Thyroid gland (tissue), 4 donors: Measurements from ENCODE around the gene FOXN4.

Experiments used
- POLR2A ChIP-seq, 2 donors: fragments of 450-650 bp; IDR thresholded peaks; one replicate each; pipeline ENCODE4 v1.6.1; 2017; ENCODE audit warnings: antibody characterized with exemption in 2 of 2, mild to moderate bottlenecking in 2 of 2, moderate library complexity in 1 of 2
- TF ChIP-seq, protein P1 (sequence below), 6 experiments: fragments of 200-600 bp in 3 of 6; fragments of 450-650 bp in 3 of 6; sonication (generic) in 3 of 6; IDR thresholded peaks; one replicate each; pipeline ENCODE4 v1.5.1; 2016 to 2019; ENCODE audit warnings: antibody characterized with exemption in 6 of 6, mild to moderate bottlenecking in 2 of 6, inconsistent platforms in 1 of 6, moderate library complexity in 1 of 6

DNA sequence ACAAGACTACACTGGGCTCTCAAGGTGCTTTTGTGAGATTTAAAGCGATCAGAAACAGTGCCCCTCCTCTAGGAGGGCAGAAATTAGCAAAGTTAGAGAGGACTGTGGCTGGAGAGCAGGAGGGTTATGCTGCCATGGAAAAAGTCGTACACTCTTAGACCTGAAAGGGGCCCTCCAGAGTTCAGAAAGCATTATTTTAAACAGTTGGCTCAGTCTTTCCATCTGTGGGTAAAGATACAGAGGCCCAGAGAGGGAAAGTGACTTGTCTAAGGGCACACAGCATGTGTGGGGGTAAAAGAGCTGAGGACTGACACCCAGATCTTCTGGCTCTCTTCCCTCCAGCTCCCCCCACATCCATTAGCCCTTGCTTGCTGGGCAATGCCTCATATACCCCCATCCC lies 47.1 kb downstream of the FOXN4 start:
- TF ChIP-seq, protein P1, sequence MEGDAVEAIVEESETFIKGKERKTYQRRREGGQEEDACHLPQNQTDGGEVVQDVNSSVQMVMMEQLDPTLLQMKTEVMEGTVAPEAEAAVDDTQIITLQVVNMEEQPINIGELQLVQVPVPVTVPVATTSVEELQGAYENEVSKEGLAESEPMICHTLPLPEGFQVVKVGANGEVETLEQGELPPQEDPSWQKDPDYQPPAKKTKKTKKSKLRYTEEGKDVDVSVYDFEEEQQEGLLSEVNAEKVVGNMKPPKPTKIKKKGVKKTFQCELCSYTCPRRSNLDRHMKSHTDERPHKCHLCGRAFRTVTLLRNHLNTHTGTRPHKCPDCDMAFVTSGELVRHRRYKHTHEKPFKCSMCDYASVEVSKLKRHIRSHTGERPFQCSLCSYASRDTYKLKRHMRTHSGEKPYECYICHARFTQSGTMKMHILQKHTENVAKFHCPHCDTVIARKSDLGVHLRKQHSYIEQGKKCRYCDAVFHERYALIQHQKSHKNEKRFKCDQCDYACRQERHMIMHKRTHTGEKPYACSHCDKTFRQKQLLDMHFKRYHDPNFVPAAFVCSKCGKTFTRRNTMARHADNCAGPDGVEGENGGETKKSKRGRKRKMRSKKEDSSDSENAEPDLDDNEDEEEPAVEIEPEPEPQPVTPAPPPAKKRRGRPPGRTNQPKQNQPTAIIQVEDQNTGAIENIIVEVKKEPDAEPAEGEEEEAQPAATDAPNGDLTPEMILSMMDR (IDR thresholded peaks at IDR 0.05), result no peak
- no peak for TF ChIP-seq POLR2A (IDR thresholded peaks at IDR 0.05)
